HG02571 (cell line): ENCODE results near the gene NCS1.

Source experiments
- ATAC-seq: cut with Tn5 transposase; IDR thresholded peaks from one replicate; pipeline ENCODE4 v1.9.1; 2021; ENCODE audit warnings: mild to moderate bottlenecking, moderate library complexity; ENCODE audit not compliant: unreplicated experiment

Gene NCS1

DNA sequence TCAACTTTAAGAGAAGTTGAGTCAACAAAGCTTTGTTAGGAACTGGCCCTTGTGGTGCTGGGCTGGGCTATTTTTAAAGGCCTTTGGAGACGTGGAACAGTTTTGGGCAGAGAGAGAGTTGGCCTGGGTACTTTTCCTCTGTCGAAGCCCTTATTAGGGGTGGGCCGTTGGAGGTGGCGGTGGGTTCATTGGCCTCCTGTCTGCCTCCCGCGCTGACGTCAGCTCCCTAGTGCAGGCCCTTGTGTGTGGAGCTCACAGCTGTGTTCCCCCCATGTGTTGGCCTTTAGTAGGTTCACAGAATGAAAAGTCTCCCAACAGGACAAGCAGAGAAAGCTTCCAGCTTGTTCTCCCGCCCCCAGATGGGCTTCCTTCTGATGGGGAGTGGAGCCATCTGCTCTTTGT is 2.7 kb downstream of the NCS1 start:
- ATAC-seq: no peak

- no peak for ATAC-seq
Measured at GRCh38 chr9:130175355-130175754, 3.2 kb downstream of the NCS1 start.

- no peak for ATAC-seq
Measured at GRCh38 chr9:130176760-130177159, 4.6 kb downstream of the NCS1 start.

DNA sequence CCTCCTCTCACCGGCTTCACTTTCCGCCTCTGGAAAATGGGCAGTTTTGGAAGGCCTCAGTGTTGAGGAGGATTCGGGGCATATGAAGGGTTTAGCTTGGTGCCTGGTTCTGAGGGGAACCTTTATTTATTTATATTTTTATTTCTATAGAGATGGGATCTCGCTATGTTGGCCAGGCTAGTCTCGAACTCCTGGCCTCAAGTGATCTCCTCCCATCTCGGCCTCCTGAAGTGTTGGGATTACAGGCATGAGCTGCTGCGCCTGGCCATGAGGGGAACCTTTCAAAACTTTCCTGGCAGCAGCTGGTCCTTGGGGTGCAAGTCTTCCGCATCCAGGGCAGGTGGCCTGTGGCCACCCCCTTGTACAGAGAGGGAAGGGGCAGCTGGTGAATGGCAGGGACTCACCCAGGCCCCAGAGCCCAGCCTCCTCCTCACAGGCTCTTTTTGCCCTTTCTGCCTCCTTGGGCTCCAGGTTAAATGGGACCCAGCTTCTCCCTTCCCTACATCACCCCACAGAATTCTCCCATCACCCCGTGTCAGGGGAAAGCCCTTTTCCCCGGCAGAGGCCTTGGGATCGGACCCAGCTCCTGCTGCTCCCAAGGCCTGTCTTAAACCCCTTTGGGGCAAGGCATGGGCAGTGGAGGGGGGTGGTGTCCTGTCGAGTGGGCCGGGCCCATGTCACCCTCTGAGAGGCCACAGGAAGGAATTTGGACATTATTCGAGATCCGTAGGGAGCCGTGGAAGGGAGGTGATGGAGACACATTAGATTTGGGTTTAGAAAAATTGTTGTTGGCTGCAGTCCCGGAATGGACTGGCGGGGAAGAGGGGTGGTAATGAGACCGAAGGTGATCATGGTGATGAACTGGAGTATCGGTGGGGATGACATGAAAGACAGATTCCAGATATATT is 5.9 kb downstream of the NCS1 start:
- no peak for ATAC-seq

GRCh38 chr9:130179331-130179907 is 7.2 kb downstream of the NCS1 start:
- ATAC-seq: no peak

- no peak for ATAC-seq
Measured at GRCh38 chr9:130180516-130180915, 8.3 kb downstream of the NCS1 start.

GRCh38 chr9:130181678-130182380 is 9.6 kb downstream of the NCS1 start:
- ATAC-seq: no peak

DNA sequence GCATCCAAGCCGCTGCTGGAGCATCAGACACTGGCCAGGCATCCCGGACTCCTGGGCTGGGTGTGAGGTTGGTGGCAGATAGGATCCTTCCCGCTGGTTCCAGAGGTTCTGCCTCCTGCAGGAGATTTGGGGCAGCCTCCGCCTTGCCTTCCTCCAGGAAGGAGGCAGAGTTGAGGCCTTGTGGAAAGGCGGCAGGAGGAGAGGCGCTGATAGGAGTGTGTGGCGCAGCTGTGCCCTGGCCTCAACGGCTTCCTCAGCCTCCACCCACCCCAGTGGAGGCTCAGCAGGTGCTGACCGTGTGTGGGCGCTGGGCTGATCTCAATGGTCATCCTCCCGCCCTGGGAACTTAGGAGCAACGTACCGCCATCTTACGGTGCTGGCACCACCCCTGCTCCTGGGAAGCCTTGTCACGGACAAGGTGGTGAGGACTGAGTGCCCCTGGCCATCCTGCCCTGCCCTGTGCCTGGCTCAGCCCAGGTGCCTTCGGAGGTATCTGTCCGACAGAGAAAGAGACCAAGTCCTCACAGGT is 10.2 kb downstream of the NCS1 start:
- no peak for ATAC-seq

DNA sequence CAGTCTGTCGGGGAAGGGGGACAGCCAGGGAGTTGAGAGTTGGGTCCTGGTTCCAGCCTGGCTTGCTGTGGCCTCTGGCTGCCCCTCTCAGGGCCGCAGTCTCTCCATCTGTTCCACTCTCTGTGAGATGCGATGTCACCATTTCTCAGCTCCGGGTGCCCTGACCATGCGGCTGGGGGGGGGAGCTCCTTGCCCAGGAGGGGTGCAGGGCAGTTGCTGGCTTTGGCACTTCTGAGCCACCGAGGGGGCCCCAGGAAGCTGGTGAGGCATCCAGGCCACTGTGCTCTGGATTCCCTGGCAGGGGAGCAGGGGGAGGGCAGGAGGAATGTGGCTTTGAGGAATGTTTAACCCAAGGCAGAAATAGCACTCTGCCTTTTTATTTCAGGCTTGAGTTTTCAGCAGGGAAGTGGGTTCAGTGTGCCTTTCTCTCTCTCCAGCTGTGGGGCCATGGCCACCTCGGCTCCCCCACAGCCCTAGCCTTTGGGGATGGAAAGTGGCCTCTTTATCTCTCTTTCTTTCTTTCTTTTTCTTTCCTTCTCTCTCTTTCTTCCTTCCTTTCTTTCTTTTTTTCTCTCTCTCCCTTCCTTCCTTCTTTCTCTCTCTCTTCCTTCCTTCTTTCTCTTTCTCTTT is 11.0 kb downstream of the NCS1 start:
- no peak for ATAC-seq

GRCh38 chr9:130185017-130185416 is 12.8 kb downstream of the NCS1 start:
- ATAC-seq: no peak

GRCh38 chr9:130185490-130186031 is 13.4 kb downstream of the NCS1 start:
- no peak for ATAC-seq

- ATAC-seq: no peak
Measured at GRCh38 chr9:130186051-130186450, 13.8 kb downstream of the NCS1 start.

DNA sequence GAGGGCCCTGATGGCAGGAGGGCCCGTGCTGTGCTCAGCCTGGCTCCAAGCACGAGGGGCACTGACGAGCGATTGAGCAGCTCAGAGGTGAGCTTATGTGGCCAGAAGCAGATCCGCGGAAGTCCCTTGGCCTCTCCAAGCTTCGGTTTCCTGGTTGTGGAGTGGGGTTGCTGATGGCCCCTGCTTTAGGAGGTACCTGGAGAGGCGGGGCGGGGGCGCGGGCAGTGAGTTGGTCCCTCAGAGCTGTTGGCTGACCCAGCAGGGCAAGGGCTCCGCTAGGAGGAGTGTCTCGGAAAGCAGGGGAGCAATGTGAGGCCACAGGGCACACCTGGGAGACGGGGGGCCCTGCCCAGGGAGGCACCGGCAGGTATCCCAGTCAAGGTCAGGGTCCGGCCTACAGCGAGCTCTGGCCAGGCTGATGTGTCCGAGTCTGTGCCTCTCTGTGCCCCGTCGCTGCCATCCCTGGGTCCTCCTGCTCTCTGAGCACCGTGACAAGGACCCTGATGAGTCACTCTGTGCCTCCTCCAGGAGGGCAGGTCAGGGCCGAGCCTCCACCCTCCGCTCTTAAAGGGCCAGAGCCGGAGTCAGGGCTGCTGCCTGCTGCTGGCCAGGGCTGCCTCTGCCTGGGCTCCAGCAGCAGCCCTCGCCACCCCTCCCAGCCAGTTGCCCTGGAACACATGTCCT is 14.8 kb downstream of the NCS1 start:
- no peak for ATAC-seq

GRCh38 chr9:130187523-130187846 is 15.3 kb downstream of the NCS1 start:
- no peak for ATAC-seq

- ATAC-seq: no peak
Measured at GRCh38 chr9:130188860-130189481, 16.8 kb downstream of the NCS1 start.

- ATAC-seq: no peak
Measured at GRCh38 chr9:130189840-130190239, 17.6 kb downstream of the NCS1 start.

DNA sequence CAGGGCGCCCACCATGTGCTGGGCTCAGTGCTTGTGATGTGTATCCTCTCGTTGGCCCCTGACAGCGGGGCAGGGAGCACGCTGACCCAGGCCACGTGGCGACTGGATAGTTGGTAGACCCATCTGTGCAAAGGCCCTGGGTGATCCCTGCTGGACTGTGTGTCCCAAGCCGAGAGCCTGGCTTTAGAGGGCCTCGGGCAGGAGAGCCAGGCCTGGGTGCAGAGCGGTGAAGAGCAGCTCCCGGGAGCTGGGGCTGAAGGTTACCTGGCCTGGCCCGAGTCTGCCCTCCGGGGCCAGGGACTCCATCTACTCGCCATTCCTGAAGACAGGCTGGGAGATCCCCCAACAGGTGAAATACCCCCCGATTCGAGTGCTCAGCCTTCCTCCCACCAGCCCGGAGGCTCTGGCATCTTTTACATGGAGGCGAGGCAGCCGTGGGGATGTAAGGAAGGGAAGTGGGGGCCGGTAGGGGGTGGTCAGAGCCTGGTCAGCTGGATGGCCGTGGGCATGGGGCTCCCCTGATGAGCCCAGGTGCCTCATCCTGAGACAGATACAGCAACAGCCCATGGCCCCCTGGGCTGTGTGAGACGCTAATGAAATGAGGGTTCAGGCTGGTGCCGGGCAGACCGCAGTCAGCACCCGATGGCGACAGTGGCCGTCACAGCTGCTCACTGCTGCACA is 19.0 kb downstream of the NCS1 start:
- no peak for ATAC-seq

GRCh38 chr9:130191749-130192120 is 19.5 kb downstream of the NCS1 start:
- no peak for ATAC-seq

DNA sequence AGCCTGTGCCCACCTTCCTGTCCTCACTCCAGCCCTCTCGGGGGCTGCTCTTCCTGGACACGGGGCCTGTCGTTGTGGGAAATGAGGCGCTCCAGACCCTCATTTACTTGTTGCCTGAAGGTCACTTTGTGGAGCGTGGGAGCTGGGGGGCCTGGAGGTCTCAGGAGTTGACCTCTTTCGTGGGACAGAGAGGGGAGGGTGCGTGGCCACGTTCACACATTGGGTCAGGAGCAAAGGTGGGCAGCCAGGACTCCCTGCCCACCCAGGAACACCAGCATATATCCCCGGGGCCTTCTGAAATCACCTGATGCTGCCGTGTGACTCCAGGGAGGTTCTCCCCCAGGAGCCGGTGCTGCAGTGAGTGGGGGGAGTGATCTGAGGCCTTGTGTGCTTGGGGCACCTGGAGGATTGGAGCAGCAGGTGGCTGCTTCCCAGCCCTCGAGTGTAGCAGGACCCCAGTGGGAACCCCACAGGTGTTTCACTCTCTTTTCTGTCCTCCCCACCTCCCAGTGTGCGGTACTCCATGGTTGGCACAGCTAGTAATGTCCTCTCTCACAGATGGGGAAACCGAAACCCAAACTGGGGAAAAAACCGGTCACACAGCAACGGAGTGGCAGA is 20.3 kb downstream of the NCS1 start:
- no peak for ATAC-seq
